ENCODE results near the gene SLMAP.

GRCh38 chr3:57896031-57896430, 139.9 kb downstream of the SLMAP start:
- TF ChIP-seq CTCF (IDR thresholded peaks at IDR 0.05) (no peak), POLR2A (IDR thresholded peaks at IDR 0.05) (no peak), EP300 (IDR thresholded peaks at IDR 0.05) (no peak)

Measured in suprapubic skin (tissue), 3 donors.